GM06990 (cell line): ENCODE results near the gene CBR3.

Source experiments
- DNase-seq: peaks from one replicate; pipeline ENCODE4 v3.0.0-alpha.2; 2011; ENCODE audit not compliant: insufficient read length; ENCODE audit errors: extremely low read depth
- H3K27me3 ChIP-seq: replicated peaks from 2 replicates; pipeline ENCODE4 v1.6.0; 2011; ENCODE audit warnings: low read length; ENCODE audit not compliant: control insufficient read depth, insufficient read depth
- H3K36me3 ChIP-seq: 2 replicates; pipeline ENCODE4 v1.5.1; 2011; ENCODE audit warnings: low read length; ENCODE audit not compliant: control insufficient read depth, insufficient read depth
- H3K4me3 ChIP-seq: replicated peaks from 2 replicates; pipeline ENCODE4 v1.5.1; 2011; ENCODE audit warnings: low read depth, mild to moderate bottlenecking, control low read depth, low read length
- TF ChIP-seq, protein P1 (sequence below): IDR thresholded peaks from 2 replicates; pipeline ENCODE4 v1.5.1; 2011; ENCODE audit warnings: low read length, control low read depth, mild to moderate bottlenecking, inconsistent platforms; ENCODE audit not compliant: insufficient read depth, poor library complexity, severe bottlenecking

CBR3 gene

DNA sequence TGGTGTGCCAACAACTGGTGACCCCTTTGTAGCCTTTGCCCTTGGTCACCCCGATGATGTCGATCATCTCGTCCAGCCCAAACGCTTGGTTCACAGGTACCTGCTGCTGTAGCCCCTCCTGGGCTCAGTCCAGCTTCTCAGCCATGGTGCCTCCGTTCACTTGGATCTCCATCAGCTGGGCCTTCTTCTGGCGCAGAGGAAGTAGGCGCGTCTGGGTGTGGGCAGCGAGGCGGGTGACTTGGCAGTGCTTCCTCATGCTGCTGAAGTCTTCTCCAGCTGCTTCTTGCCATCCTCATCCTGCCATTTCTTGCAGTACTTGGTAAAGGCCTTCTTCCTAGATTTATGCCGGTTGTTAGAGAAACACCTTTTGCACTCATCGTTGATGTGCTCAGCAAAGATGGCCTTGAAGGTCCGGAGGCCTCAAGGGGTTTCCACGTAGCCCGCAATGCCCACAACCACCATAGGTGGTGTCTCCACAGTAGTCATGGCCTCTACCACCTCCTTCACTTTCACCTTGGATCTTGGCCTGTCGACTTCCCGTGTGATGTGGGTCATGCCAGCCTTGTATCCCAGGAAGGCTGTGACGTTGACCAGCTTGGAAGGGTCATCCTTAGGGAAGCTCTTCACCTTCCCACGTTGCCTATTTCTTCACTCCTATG lies 34.7 kb downstream of the CBR3 start:
- Histone ChIP-seq H3K36me3 (no peaks in the 10 kb centered on the region), H3K4me3 (no peak overlapping the region), H3K27me3 (no peaks in the 10 kb centered on the region)
- no peak for DNase-seq
- TF ChIP-seq, protein P1, sequence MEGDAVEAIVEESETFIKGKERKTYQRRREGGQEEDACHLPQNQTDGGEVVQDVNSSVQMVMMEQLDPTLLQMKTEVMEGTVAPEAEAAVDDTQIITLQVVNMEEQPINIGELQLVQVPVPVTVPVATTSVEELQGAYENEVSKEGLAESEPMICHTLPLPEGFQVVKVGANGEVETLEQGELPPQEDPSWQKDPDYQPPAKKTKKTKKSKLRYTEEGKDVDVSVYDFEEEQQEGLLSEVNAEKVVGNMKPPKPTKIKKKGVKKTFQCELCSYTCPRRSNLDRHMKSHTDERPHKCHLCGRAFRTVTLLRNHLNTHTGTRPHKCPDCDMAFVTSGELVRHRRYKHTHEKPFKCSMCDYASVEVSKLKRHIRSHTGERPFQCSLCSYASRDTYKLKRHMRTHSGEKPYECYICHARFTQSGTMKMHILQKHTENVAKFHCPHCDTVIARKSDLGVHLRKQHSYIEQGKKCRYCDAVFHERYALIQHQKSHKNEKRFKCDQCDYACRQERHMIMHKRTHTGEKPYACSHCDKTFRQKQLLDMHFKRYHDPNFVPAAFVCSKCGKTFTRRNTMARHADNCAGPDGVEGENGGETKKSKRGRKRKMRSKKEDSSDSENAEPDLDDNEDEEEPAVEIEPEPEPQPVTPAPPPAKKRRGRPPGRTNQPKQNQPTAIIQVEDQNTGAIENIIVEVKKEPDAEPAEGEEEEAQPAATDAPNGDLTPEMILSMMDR, result no peak

DNA sequence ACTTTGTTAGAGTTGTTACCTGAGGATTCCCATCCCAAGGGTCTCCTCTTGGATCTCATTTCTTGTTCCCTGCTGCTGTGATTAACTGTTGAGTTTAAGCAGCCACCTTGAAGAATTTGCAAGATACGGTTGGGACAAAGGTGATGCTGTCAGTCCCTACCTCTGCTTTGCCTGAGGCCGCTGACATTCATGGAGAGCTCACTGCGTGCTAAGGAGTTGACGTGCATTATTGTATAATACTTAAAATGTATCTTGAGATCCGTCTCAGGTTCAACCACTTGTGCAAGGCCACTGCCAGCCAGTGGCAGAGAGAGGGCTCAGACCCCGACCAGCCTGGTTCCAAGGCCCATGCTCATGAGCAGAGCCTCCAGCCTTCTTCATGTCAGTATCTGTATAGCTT lies 35.9 kb downstream of the CBR3 start:
- Histone ChIP-seq H3K27me3 (no peaks in the 10 kb centered on the region), H3K36me3 (no peaks in the 10 kb centered on the region), H3K4me3 (no peak overlapping the region)
- no peak for DNase-seq
- TF ChIP-seq, protein P1, result no peak

DNA sequence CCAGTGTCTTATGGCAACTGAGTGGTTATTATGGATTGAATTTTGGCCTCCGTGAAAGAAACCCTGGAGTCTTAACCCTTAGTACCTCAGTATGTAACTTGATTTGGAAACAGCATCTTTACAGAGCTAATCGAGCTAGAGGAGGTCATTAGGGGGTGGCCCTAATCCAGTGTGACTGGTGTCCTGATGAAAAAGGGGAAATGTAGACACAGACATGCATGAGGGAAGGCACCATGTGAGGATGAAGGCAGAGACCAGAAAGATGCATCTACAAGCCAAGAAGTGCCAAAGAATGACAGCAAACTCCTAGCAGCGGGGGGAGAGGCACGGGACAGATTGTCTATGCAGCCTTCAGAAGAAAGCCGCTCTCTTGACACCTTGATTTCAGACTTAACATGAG lies 36.5 kb downstream of the CBR3 start:
- H3K36me3 ChIP-seq, result no peaks in the 10 kb centered on the region
- TF ChIP-seq, protein P1, result no peak
- DNase-seq, result no peak
- no peaks in the 10 kb centered on the region for H3K27me3 ChIP-seq
- no peak overlapping the region for H3K4me3 ChIP-seq

DNA sequence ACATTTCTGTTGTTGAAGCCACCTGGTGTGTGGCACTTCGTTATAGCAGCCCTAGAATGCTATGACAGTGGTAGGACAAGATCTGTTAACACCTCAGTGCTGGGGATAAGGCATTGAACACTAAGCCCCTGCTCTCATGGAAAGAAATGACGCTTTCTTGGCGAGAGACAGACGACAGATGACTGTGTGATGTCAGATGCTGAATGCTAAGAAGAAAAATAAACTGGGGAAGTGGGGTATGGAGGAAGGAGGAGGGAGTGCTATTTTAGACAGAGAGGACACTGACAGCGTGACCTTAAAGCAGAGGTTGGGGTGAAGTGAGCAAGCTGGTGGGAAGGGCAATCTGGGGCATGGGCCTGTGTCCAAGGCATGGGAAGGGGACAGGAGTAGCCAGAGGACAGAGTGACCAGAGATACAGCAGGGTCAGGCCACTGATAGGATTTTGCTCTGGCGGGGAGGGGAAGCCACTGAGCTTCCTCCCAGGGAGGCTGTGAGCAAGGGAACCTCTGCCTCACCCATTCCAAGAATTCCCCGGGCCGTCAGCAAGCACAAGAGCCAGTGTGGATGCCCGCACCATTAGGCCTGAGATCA lies 37.0 kb downstream of the CBR3 start:
- H3K4me3 ChIP-seq, result no peak overlapping the region
- no peak for DNase-seq
- no peaks in the 10 kb centered on the region for H3K36me3 ChIP-seq
- TF ChIP-seq, protein P1, result no peak
- no peaks in the 10 kb centered on the region for H3K27me3 ChIP-seq

DNA sequence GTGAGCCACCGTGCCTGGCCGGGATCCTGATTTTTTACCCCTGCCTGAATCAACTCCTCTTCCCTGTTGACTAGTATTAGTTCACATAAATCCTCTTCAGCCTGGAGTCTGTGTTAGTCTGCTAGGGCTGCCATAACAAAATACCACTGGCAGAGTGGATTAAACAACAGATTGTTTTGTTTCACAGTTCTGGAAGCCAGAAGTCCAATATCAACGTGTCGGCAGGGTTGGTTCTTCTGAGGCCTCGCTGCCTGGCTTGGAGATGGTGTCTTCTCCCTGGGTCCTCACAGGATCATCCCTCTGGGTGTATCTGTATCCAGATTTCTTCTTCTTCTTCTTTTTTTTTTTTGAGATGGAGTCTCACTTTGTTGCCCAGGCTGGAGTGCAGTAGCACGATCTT lies 39.9 kb downstream of the CBR3 start:
- TF ChIP-seq, protein P1, result no peak
- Histone ChIP-seq H3K4me3 (no peak overlapping the region), H3K36me3 (no peaks in the 10 kb centered on the region), H3K27me3 (no peaks in the 10 kb centered on the region)
- DNase-seq, result no peak
